NCI-H1436 (cell line): Measurements from ENCODE around the gene EDAR.

Source experiments
- DNase-seq: peaks from one replicate; lab custom pipeline; 2025; lab: John Stamatoyannopoulos, UW

The EDAR gene

GRCh38 chr2:108923736-108924579 is 65.1 kb downstream of the EDAR start:
- no peak for DNase-seq

GRCh38 chr2:108923019-108923700 is 65.9 kb downstream of the EDAR start:
- DNase-seq = no peak

- no peak for DNase-seq
Observed at GRCh38 chr2:108922141-108922915, 66.7 kb downstream of the EDAR start.

- no peak for DNase-seq
Observed at GRCh38 chr2:108921096-108922030, 67.7 kb downstream of the EDAR start.

GRCh38 chr2:108920686-108921085 is 68.3 kb downstream of the EDAR start:
- no peak for DNase-seq

- DNase-seq = no peak
Observed at GRCh38 chr2:108919571-108920373, 69.2 kb downstream of the EDAR start.

GRCh38 chr2:108918941-108919341 is 70.1 kb downstream of the EDAR start:
- DNase-seq = no peak

GRCh38 chr2:108918156-108918874 is 70.7 kb downstream of the EDAR start:
- DNase-seq = no peak

GRCh38 chr2:108917526-108917925 is 71.5 kb downstream of the EDAR start:
- DNase-seq = no peak

- no peak for DNase-seq
Observed at GRCh38 chr2:108916796-108917421, 72.1 kb downstream of the EDAR start.

GRCh38 chr2:108916122-108916795 is 72.8 kb downstream of the EDAR start:
- DNase-seq = no peak

- no peak for DNase-seq
Observed at GRCh38 chr2:108912629-108912902, 76.5 kb downstream of the EDAR start.

- DNase-seq = peak; percentile 27
Observed at GRCh38 chr2:108911807-108912628, 77.0 kb downstream of the EDAR start.

GRCh38 chr2:108911401-108911800 is 77.6 kb downstream of the EDAR start:
- DNase-seq = no peak

GRCh38 chr2:108910541-108911396 is 78.3 kb downstream of the EDAR start:
- no peak for DNase-seq

GRCh38 chr2:108910011-108910431 is 79.0 kb downstream of the EDAR start:
- no peak for DNase-seq

- DNase-seq = no peak
Observed at GRCh38 chr2:108909275-108909823, 79.7 kb downstream of the EDAR start.
